ENCODE measurements around the gene GHR. TPM values are rescaled to one million over a fixed set of nuclear protein-coding genes. Genes with fewer than 3 reads are reported as not detected.

The GHR gene
- total and polyA plus RNA-seq, 10 of the 15 experiments (the other 5 are each of a cell fraction or from before 2014, with no cell fraction given) = 0.23 to 10.2 (median 0.48) TPM

DNA sequence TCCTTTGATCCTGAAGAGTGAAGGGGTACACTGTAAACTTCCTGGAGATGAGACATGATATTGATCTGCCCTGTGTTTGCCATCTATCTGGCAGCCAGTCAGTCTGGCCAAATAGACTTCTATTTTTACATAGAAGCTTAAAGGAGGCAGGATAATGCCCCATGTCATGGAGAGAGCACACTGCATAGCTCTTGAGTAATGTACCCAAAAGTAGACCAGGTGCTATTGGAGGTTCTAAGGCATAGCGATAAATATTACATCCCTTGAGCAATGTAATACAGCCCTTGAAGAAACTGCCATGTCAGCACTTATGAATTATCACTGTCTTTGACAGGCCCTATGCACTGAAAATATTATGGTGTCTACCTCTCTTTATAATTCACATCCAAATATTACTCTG, 131.8 kb downstream of the GHR start:
- ChIA-PET POLR2A (interaction anchor here (0.6 kb wide), 1 partner anchor 118 kb away, joined by 3 read pairs; no protein-coding TSS in a partner anchor), SMC1A (ENCODE audit: uncharacterized antibody, unreplicated experiment) (interaction anchor here (0.6 to 1.4 kb wide), 5 partner anchors 10 to 51 kb away, joined by 3 to 8 read pairs (median 3); no protein-coding TSS in a partner anchor), RAD21 (ENCODE audit: unreplicated experiment) (no interaction called here), CTCF (interaction anchor here (1.0 to 1.7 kb wide), 2 partner anchors 27 to 40 kb away, joined by 4 to 5 read pairs; no protein-coding TSS in a partner anchor)
- Histone ChIP-seq H3K27ac (ENCODE audit: control insufficient read depth, insufficient read depth) (no peak overlapping the region), H3K4me1 (ENCODE audit: control insufficient read depth, insufficient read depth, low read length) (no peaks in the 10 kb centered on the region), H3K4me3 (no peak overlapping the region), H3K27me3 (replicated peaks in 1 of 2; ENCODE audit: control insufficient read depth in 2 of 2, insufficient read depth in 2 of 2, low read length in 1 of 2) (no peaks in the 10 kb centered on the region), H3K9me3 (replicated peaks; ENCODE audit: control insufficient read depth, insufficient read depth, low read length) (no peaks in the 10 kb centered on the region), H2AFZ (ENCODE audit: control insufficient read depth, low read depth, low read length) (no peak overlapping the region), H3K9ac (ENCODE audit: control insufficient read depth, insufficient read depth, low read length) (no peak overlapping the region), H3K79me2 (ENCODE audit: control insufficient read depth, insufficient read depth, low read length) (no peaks in the 10 kb centered on the region), H3K4me2 (ENCODE audit: control insufficient read depth, insufficient read depth) (no peak overlapping the region), H4K20me1 (ENCODE audit: control insufficient read depth, insufficient read depth) (no peaks in the 10 kb centered on the region), H3K36me3 (ENCODE audit: control insufficient read depth in 2 of 2, insufficient read depth in 2 of 2, low read length in 1 of 2) (no peaks in the 10 kb centered on the region)
- intact Hi-C loops (cut with micrococcal nuclease; ENCODE audit: unreplicated experiment) = no loop called here
- FAIRE-seq = no peak
- in situ Hi-C loops (cut with MboI) = no loop called here
- no TSS peak for BruUV-seq (replicated peaks)
- 100% methylated on average over 1 of the region's 1 CpG for WGBS (ENCODE audit: insufficient coverage, insufficient replicate concordance, low lambda C conversion rate, missing lambda C conversion rate)
- no peak for DNase-seq (ENCODE audit: low read depth, low spot score)
- ATAC-seq = no peak
- TF ChIP-seq ZNF384 (IDR thresholded peaks at IDR 0.05; ENCODE audit: borderline replicate concordance, low read depth, low read length) = no peak
- TF ChIP-seq SMC3 (IDR thresholded peaks at IDR 0.05; ENCODE audit: borderline replicate concordance, low read length) = no peak
- TF ChIP-seq, protein P1, sequence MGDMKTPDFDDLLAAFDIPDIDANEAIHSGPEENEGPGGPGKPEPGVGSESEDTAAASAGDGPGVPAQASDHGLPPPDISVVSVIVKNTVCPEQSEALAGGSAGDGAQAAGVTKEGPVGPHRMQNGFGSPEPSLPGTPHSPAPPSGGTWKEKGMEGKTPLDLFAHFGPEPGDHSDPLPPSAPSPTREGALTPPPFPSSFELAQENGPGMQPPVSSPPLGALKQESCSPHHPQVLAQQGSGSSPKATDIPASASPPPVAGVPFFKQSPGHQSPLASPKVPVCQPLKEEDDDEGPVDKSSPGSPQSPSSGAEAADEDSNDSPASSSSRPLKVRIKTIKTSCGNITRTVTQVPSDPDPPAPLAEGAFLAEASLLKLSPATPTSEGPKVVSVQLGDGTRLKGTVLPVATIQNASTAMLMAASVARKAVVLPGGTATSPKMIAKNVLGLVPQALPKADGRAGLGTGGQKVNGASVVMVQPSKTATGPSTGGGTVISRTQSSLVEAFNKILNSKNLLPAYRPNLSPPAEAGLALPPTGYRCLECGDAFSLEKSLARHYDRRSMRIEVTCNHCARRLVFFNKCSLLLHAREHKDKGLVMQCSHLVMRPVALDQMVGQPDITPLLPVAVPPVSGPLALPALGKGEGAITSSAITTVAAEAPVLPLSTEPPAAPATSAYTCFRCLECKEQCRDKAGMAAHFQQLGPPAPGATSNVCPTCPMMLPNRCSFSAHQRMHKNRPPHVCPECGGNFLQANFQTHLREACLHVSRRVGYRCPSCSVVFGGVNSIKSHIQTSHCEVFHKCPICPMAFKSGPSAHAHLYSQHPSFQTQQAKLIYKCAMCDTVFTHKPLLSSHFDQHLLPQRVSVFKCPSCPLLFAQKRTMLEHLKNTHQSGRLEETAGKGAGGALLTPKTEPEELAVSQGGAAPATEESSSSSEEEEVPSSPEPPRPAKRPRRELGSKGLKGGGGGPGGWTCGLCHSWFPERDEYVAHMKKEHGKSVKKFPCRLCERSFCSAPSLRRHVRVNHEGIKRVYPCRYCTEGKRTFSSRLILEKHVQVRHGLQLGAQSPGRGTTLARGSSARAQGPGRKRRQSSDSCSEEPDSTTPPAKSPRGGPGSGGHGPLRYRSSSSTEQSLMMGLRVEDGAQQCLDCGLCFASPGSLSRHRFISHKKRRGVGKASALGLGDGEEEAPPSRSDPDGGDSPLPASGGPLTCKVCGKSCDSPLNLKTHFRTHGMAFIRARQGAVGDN (IDR thresholded peaks at IDR 0.05) = no peak
- no peak for TF ChIP-seq POLR2AphosphoS5 (IDR thresholded peaks at IDR 0.05; ENCODE audit: low read length)
- no peak for TF ChIP-seq TBL1XR1 (IDR thresholded peaks at IDR 0.05; ENCODE audit: low read depth, low read length)
- TF ChIP-seq, protein P2, sequence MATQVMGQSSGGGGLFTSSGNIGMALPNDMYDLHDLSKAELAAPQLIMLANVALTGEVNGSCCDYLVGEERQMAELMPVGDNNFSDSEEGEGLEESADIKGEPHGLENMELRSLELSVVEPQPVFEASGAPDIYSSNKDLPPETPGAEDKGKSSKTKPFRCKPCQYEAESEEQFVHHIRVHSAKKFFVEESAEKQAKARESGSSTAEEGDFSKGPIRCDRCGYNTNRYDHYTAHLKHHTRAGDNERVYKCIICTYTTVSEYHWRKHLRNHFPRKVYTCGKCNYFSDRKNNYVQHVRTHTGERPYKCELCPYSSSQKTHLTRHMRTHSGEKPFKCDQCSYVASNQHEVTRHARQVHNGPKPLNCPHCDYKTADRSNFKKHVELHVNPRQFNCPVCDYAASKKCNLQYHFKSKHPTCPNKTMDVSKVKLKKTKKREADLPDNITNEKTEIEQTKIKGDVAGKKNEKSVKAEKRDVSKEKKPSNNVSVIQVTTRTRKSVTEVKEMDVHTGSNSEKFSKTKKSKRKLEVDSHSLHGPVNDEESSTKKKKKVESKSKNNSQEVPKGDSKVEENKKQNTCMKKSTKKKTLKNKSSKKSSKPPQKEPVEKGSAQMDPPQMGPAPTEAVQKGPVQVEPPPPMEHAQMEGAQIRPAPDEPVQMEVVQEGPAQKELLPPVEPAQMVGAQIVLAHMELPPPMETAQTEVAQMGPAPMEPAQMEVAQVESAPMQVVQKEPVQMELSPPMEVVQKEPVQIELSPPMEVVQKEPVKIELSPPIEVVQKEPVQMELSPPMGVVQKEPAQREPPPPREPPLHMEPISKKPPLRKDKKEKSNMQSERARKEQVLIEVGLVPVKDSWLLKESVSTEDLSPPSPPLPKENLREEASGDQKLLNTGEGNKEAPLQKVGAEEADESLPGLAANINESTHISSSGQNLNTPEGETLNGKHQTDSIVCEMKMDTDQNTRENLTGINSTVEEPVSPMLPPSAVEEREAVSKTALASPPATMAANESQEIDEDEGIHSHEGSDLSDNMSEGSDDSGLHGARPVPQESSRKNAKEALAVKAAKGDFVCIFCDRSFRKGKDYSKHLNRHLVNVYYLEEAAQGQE (IDR thresholded peaks at IDR 0.05; ENCODE audit: low read depth, low read length) = no peak
- no peak for TF ChIP-seq ZBED1 (IDR thresholded peaks at IDR 0.05; ENCODE audit: borderline replicate concordance)
- TF ChIP-seq ETV6 (conservative IDR thresholded peaks at IDR 0.05 in 1 of 2, IDR thresholded peaks at IDR 0.05 in 1 of 2; ENCODE audit: borderline replicate concordance in 1 of 2, low read depth in 1 of 2) = no peak
- no peak for TF ChIP-seq NR2C1 (IDR thresholded peaks at IDR 0.05)
- TF ChIP-seq, protein P3, sequence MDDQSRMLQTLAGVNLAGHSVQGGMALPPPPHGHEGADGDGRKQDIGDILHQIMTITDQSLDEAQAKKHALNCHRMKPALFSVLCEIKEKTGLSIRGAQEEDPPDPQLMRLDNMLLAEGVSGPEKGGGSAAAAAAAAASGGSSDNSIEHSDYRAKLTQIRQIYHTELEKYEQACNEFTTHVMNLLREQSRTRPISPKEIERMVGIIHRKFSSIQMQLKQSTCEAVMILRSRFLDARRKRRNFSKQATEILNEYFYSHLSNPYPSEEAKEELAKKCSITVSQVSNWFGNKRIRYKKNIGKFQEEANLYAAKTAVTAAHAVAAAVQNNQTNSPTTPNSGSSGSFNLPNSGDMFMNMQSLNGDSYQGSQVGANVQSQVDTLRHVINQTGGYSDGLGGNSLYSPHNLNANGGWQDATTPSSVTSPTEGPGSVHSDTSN (IDR thresholded peaks at IDR 0.05; ENCODE audit: insufficient replicate concordance, low read depth, low read length) = no peak
- no peak for TF ChIP-seq RAD21 (IDR thresholded peaks at IDR 0.05; ENCODE audit: insufficient read depth, low read depth, low read length)
- TF ChIP-seq, protein P4, sequence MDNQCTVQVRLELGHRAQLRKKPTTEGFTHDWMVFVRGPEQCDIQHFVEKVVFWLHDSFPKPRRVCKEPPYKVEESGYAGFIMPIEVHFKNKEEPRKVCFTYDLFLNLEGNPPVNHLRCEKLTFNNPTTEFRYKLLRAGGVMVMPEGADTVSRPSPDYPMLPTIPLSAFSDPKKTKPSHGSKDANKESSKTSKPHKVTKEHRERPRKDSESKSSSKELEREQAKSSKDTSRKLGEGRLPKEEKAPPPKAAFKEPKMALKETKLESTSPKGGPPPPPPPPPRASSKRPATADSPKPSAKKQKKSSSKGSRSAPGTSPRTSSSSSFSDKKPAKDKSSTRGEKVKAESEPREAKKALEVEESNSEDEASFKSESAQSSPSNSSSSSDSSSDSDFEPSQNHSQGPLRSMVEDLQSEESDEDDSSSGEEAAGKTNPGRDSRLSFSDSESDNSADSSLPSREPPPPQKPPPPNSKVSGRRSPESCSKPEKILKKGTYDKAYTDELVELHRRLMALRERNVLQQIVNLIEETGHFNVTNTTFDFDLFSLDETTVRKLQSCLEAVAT (IDR thresholded peaks at IDR 0.05) = no peak

All from GM12878 (cell line).